ENCODE results near the gene PPEF1.

The PPEF1 gene

DNA sequence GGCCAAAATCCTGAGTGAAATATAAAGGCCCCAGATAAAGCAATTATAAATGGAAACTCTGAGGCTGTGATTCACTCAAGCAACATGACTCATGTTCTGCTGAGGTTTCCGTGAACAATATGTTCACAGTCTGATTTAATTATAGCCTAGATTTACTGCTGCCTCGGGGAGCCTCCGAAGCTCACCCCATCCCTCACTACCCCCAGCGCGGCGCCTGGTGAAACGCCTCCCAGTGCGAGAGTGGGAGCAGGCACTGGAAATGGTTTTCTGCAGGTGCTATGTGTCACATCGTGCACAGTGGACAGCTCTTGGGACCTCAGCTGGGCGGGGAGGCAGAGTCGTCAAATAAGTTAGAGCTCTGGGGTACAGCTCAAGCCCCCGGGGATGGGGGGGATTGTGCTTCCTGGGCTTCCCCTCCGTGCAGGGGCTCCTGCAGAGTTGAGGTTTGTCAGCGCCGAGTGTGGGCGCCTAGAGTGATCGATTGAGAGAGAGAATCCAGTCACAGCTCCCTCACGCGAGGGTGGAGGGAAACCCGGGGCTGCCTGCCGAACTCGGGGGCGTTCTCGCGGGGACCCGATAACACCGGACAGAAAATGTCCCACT lies 165.8 kb downstream of the PPEF1 start:
- Histone ChIP-seq H3K4me3 (ENCODE audit: insufficient read depth, low read length, poor library complexity, severe bottlenecking) (no peak overlapping the region), H3K9me2 (replicated peaks; ENCODE audit: insufficient read depth, low read length) (no peaks in the 10 kb centered on the region), H4K20me1 (ENCODE audit: low read depth, low read length) (no peaks in the 10 kb centered on the region), H3K9me3 (ENCODE audit: insufficient read depth, low read length) (no peaks in the 10 kb centered on the region), H3K9ac (ENCODE audit: low read length) (no peak overlapping the region), H3K27me3 (ENCODE audit: low read length) (no peaks in the 10 kb centered on the region), H3K36me3 (ENCODE audit: low read length) (no peaks in the 10 kb centered on the region), H3K79me2 (ENCODE audit: insufficient read depth, low read length) (no peaks in the 10 kb centered on the region), H3K4me2 (ENCODE audit: low read depth, low read length, poor library complexity, severe bottlenecking) (no peak overlapping the region), H2AFZ (ENCODE audit: low read depth, low read length, severe bottlenecking) (no peak overlapping the region), H3K27ac (ENCODE audit: low read depth, low read length) (no peak overlapping the region), H3F3A (ENCODE audit: insufficient read depth) (no peaks in the 10 kb centered on the region)
- TF ChIP-seq EZH2phosphoT487 (conservative IDR thresholded peaks at IDR 0.05; ENCODE audit: low read length), result no peak
- TF ChIP-seq, protein P1, sequence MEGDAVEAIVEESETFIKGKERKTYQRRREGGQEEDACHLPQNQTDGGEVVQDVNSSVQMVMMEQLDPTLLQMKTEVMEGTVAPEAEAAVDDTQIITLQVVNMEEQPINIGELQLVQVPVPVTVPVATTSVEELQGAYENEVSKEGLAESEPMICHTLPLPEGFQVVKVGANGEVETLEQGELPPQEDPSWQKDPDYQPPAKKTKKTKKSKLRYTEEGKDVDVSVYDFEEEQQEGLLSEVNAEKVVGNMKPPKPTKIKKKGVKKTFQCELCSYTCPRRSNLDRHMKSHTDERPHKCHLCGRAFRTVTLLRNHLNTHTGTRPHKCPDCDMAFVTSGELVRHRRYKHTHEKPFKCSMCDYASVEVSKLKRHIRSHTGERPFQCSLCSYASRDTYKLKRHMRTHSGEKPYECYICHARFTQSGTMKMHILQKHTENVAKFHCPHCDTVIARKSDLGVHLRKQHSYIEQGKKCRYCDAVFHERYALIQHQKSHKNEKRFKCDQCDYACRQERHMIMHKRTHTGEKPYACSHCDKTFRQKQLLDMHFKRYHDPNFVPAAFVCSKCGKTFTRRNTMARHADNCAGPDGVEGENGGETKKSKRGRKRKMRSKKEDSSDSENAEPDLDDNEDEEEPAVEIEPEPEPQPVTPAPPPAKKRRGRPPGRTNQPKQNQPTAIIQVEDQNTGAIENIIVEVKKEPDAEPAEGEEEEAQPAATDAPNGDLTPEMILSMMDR (IDR thresholded peaks at IDR 0.05; ENCODE audit: insufficient read depth, low read length, poor library complexity, severe bottlenecking), result no peak

DNA sequence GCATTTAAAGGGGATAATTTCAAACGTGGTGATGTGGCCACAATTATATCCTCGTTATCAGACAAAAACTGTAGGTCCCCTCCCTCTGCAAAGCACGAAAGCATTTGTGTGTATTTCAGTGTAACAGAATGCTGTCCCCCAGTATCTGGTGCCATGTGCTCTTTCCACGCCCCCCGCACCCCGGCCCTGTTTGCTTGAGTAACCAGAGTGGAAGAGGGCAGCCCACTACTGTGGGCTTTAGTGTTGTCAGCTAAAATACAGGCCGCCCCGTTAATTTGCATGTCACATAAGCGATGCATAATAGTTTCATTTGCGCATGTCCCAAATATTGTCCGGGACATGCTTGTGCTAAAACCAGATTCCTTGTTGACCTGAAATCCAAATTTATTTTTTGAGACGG lies 166.4 kb downstream of the PPEF1 start:
- Histone ChIP-seq H3K79me2 (ENCODE audit: insufficient read depth, low read length) (no peaks in the 10 kb centered on the region), H3K36me3 (ENCODE audit: low read length) (no peaks in the 10 kb centered on the region), H3K9me2 (replicated peaks; ENCODE audit: insufficient read depth, low read length) (no peaks in the 10 kb centered on the region), H2AFZ (ENCODE audit: low read depth, low read length, severe bottlenecking) (no peak overlapping the region), H3K4me3 (ENCODE audit: insufficient read depth, low read length, poor library complexity, severe bottlenecking) (no peak overlapping the region), H3K9ac (ENCODE audit: low read length) (no peak overlapping the region), H3F3A (ENCODE audit: insufficient read depth) (no peaks in the 10 kb centered on the region), H3K27me3 (ENCODE audit: low read length) (no peaks in the 10 kb centered on the region), H3K9me3 (ENCODE audit: insufficient read depth, low read length) (no peaks in the 10 kb centered on the region), H3K4me2 (ENCODE audit: low read depth, low read length, poor library complexity, severe bottlenecking) (no peak overlapping the region), H3K27ac (ENCODE audit: low read depth, low read length) (no peak overlapping the region), H4K20me1 (ENCODE audit: low read depth, low read length) (no peaks in the 10 kb centered on the region)
- TF ChIP-seq, protein P1 (IDR thresholded peaks at IDR 0.05; ENCODE audit: insufficient read depth, low read length, poor library complexity, severe bottlenecking), result no peak
- no peak for TF ChIP-seq EZH2phosphoT487 (conservative IDR thresholded peaks at IDR 0.05; ENCODE audit: low read length)

DNA sequence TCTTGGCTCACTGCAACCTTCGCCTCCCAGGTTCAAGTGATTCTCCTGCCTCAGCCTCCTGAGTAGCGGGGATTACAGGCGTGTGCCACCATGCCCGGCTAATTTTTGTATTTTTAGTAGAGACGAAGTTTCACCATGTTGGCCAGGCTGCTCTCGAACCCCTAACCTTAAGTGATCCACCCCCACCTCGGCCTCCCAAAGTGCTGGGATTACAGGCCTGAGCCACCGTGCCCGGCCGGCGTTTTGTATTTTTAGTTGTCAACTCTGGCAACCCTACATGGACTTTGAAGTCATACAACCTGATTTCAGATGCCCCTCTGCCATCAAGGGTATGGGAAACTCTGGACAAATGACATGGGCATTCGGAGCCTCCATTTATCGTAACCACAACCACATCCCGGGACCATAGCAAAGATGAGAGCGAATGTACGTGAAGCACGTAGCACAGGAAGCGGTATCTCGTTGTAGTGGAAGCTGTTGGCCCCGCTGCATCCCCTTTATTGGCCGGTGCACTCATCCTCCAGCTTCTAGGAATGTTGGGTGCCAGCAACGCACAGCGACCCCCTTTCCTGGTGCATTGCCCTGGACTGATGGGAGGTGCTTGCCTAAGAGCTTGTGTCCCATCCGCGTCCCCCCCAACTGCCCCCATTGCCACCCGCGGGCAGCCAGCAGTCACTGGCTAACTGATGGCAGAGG lies 167.3 kb downstream of the PPEF1 start:
- no peak overlapping the region for H3K27ac ChIP-seq (ENCODE audit: low read depth, low read length)
- no peaks in the 10 kb centered on the region for H3K9me3 ChIP-seq (ENCODE audit: insufficient read depth, low read length)
- H4K20me1 ChIP-seq (ENCODE audit: low read depth, low read length), result no peaks in the 10 kb centered on the region
- no peak overlapping the region for H3K4me3 ChIP-seq (ENCODE audit: insufficient read depth, low read length, poor library complexity, severe bottlenecking)
- no peaks in the 10 kb centered on the region for H3K79me2 ChIP-seq (ENCODE audit: insufficient read depth, low read length)
- no peaks in the 10 kb centered on the region for H3K9me2 ChIP-seq (replicated peaks; ENCODE audit: insufficient read depth, low read length)
- H3F3A ChIP-seq (ENCODE audit: insufficient read depth), result no peaks in the 10 kb centered on the region
- no peaks in the 10 kb centered on the region for H3K36me3 ChIP-seq (ENCODE audit: low read length)
- no peak for TF ChIP-seq EZH2phosphoT487 (conservative IDR thresholded peaks at IDR 0.05; ENCODE audit: low read length)
- TF ChIP-seq, protein P1 (IDR thresholded peaks at IDR 0.05; ENCODE audit: insufficient read depth, low read length, poor library complexity, severe bottlenecking), result no peak
- H3K9ac ChIP-seq (ENCODE audit: low read length), result no peak overlapping the region
- no peaks in the 10 kb centered on the region for H3K27me3 ChIP-seq (ENCODE audit: low read length)
- no peak overlapping the region for H3K4me2 ChIP-seq (ENCODE audit: low read depth, low read length, poor library complexity, severe bottlenecking)
- no peak overlapping the region for H2AFZ ChIP-seq (ENCODE audit: low read depth, low read length, severe bottlenecking)

All from SU-DHL-6 (cell line).